ENCODE measurements around the gene NCLN. TPM values are rescaled to one million over a fixed set of nuclear protein-coding genes. Genes with fewer than 3 reads are reported as not detected.
"Not testable (repeated sequence)": the region's sequence is repeated elsewhere in the genome, so short reads cannot be mapped to it uniquely, and the experiment has no call there.

Gene NCLN
- total RNA-seq, 1 experiment from 2014 or later = 105 TPM

- DNase-seq (ENCODE audit: low read depth) = no peak
Measured at GRCh38 chr19:3196933-3197205, 11.1 kb downstream of the NCLN start.

GRCh38 chr19:3198901-3199700 is 13.4 kb downstream of the NCLN start:
- DNase-seq (ENCODE audit: low read depth) = no peak

GRCh38 chr19:3201072-3201700 is 15.5 kb downstream of the NCLN start:
- DNase-seq (ENCODE audit: low read depth) = no peak

DNA sequence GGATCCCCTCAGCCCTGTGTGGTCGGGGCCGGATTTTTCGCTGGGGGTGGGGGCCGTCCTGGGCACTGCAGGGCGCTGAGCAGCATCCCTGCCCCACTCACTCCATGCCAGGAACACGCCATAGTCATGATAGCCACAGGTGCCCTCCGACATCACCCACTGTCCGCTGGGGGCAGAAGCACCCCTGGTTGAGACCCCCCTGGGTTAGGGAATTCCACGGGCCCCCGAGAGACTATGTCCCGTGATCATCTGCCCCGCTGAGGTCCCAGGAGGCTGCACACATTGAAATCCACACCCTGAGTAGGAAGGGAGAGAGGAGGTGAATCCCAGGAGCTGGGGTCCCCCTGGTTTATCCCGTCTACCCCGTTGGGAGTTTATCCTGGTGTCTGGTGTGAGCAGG is 16.2 kb downstream of the NCLN start:
- no peak for DNase-seq (ENCODE audit: low read depth)

- DNase-seq (ENCODE audit: low read depth) = no peak
Measured at GRCh38 chr19:3202346-3202745, 16.6 kb downstream of the NCLN start.

DNA sequence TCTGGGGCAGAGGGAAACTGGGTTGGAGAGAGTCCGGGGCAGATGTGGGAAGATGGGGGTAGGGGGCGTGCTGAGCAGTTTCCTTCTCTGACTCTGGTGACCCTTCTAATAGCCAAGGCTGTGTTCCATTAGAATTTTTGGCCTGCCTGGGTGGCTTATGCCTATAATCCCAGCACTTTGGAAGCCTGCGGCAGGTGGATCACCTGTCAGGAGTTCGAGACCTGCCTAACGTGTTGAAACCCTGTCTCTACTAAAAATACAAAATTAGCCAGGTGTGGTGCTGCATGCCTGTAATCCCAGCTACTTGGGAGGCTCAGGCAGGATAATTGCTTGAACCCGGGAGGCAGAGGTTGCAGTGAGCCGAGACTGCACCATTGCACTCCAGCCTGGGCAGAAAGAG is 17.2 kb downstream of the NCLN start:
- not testable (repeated sequence) for DNase-seq (ENCODE audit: low read depth)

DNA sequence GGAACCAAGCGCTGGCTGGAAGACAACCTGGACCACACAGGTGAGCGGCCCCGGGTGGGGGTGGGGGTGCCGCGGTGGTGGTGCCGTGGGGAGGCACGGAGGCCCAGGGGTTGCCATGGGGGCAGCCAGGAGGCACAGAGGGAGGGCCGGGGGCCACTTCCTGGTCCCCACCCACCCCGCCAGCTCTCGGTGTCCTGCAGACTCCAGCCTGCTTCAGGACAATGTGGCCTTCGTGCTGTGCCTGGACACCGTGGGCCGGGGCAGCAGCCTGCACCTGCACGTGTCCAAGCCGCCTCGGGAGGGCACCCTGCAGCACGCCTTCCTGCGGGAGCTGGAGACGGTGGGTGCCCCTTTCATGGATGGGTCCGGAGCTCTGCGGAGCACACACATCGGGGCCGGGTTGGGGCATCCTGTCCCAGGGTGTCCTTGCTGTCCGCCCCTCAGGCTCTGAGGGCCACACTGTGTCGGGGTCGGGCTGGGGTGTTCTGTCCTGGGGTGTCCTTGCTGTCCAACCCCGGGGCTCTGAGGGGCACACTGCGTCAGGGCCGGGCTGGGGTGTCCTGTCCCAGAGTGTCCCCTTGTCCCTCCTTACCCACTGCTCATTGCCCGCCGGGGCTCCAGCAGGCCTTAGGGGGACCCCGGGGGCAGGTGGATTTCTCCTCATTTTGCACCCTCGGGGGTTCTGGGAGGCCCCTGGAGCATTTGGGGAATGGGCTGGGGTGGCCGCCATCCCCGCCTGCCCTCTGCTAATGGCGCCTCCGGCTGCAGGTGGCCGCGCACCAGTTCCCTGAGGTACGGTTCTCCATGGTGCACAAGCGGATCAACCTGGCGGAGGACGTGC is 18.3 kb downstream of the NCLN start:
- DNase-seq (ENCODE audit: low read depth) = no peak

DNA sequence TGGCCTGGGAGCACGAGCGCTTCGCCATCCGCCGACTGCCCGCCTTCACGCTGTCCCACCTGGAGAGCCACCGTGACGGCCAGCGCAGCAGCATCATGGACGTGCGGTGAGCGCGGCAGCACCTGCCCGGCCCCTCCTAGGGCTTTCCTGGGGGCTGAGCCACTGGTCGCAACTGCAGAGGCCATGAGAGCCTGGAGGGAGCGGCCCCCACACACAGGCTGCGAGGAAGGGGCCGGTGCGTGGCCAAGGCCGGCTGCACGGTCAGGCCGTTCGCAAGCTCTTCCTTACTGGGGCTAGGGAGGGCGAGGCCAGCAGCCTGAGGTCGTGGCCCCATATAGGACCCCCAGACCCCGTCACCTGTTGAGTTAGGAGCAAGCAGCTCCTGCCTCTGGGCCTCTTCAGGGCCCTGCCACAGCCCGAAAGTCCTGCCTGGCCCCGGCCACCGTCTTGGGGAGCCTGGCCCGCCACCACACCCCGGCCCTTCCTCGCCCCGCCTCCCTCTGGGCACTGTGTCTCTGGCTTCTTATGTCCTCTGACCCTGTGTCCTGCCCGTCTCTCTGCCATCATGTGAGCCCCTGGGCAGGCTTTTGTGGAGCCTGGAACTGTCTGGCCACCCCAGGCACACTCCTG is 19.0 kb downstream of the NCLN start:
- no peak for DNase-seq (ENCODE audit: low read depth)

DNA sequence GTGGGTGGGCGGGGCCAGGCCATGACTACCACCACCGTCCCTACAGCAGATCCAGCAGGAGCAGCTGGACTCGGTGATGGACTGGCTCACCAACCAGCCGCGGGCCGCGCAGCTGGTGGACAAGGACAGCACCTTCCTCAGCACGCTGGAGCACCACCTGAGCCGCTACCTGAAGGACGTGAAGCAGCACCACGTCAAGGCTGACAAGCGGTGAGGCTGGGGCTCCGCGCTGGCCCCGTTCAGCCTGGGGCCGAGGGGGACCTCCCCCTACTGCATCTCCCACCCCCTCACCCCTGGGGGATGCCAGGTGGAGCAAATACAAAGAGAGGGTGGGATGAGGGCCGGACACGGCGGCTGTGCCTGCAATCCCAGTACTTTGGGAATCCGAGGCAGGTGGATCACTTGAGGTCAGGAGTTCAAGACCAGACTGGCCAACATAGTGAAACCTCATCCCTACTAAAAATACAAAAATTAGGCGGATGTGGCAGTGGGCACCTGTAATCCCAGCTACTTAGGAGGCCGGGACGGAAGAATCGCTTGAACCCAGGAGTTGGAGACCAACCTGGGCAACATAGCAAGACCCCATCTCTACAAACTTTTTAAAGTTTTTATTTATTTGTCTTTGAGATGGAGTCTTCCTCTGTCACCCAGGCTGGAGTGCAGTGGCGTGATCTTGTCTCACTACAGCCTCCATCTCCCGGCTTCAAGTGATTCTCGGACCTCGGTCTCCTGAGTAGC is 20.7 kb downstream of the NCLN start:
- DNase-seq (ENCODE audit: low read depth) = no peak

DNA sequence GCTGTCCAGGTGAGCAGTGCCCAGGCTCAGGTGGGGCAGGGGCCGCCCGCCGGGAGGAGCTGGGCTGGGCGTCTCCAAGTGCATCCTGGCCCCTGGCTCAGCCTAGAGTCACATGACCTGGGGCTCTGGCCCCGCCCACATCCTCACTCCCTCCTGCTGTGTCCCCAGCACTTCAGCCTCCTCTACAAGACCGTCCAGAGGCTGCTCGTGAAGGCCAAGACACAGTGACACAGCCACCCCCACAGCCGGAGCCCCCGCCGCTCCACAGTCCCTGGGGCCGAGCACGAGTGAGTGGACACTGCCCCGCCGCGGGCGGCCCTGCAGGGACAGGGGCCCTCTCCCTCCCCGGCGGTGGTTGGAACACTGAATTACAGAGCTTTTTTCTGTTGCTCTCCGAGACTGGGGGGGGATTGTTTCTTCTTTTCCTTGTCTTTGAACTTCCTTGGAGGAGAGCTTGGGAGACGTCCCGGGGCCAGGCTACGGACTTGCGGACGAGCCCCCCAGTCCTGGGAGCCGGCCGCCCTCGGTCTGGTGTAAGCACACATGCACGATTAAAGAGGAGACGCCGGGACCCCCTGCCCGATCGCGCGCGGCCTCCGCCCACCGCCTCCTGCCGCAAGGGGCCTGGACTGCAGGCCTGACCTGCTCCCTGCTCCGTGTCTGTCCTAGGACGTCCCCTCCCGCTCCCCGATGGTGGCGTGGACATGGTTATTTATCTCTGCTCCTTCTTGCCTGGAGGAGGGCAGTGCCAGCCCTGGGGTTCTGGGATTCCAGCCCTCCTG is 21.9 kb downstream of the NCLN start:
- DNase-seq (ENCODE audit: low read depth) = no peak

- no peak for DNase-seq (ENCODE audit: low read depth)
Measured at GRCh38 chr19:3208317-3209207, 22.8 kb downstream of the NCLN start.

DNA sequence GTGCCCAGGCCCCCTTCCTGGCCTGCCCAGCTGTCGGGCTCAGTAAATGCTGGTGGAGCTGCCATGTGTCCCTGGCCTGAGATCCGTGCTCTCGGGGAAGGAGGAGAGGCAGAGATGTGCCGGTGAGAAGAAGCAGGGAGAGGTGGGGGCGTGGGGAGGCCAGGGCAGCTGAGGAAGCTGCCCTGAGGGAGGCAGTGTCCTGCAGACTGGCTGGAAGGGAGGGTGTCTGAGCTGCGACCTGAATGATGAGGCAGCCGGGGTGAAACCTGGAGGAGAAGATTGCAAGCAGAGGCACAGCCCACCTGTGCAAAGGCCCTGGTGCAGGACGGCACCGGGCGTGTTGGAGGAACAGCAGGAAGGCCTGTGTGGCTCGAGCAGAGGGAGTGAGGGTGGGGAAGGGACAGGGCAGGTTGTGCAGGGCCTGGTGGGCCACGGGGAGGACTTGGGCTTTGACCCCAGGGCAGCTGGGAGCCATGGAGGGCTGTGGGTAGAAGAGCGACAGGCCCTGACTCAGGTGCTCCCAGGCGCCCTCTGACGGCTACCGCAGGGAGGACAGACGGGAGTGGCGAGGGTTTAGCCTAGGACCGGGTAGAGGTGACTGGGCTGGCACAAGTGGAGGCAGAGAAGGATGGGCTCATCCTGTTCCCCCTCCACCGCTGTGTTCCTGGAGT is 24.8 kb downstream of the NCLN start:
- DNase-seq (ENCODE audit: low read depth) = peak; percentile 21

GRCh38 chr19:3211191-3211590 is 25.5 kb downstream of the NCLN start:
- no peak for DNase-seq (ENCODE audit: low read depth)

DNA sequence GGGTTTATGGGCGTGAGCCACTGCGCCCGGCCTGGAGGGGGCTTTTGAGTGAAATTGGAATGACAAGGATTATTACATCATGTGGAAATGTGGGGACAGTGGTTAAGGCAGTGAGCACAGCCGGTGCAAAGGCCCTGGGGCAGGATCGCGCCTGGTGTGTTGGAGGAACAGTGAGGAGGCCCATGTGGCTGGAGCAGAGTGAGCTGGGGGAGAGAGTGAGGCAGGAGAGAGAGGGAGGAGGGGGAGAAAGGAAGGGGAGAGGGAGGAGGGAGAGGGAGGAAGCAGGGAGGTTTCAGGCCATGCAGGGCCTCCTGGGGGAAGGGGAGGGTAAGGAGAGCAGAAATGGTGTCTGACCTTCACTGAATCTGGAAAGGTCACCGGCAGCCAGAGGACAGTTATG is 27.4 kb downstream of the NCLN start:
- DNase-seq (ENCODE audit: low read depth) = no peak

DNA sequence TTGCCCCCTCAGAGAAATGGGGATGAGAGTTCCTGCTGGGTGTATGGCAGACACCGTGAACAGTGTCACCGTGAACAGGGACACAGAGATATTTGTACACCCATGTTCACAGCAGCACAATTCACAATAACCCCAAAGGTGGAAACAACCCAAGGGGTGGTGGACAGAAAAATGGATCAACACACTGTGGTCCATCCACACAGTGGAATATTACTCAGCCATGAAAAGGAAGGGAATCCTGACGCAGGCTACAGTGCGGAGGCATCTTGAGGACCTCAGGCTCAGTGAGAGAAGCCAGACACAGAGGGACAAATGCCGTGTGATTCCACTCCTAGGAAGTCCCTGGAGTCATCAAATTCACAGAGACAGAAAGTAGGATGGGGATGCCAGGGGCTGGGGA is 31.1 kb downstream of the NCLN start:
- DNase-seq (ENCODE audit: low read depth) = no peak

DNA sequence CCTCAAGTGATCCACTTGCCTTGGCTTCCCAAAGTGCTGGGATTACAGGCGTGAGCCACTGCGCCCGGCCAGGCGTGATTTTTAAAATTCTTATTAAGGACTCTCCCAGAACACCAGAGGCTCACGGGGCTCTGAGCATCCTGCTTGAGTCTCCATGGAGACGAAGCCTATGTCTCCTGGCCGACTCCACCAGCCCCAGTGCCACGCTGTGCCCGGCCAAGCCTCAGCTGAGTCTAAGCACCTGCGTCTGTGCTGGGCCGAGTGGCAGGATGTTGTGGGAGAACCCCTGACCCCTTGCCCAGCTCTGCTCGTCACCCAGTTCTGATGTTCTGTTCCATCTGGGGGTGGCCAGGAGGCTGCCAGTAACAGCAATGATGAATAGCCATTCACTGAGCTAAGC is 34.8 kb downstream of the NCLN start:
- DNase-seq (ENCODE audit: low read depth) = no peak

DNA sequence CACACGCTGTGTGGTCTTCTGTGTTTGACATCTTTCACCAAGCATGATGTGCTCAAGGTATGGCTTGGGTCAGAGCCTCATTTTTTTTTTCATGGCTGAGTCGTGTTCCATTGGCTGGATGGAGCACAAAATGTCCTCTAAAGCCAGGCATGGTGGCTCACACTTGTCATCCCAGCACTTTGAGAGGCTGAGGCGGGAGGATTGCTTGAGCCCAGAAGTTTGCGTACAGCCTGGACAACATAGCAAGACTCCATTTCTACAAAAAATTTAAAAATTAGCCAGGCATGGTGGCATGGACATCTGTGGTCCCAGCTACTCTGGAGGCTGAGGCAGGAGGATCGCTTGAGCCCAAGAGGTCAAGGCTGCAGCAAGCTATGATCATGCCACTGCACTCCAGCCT is 35.8 kb downstream of the NCLN start:
- DNase-seq (ENCODE audit: low read depth) = not testable (repeated sequence)

DNA sequence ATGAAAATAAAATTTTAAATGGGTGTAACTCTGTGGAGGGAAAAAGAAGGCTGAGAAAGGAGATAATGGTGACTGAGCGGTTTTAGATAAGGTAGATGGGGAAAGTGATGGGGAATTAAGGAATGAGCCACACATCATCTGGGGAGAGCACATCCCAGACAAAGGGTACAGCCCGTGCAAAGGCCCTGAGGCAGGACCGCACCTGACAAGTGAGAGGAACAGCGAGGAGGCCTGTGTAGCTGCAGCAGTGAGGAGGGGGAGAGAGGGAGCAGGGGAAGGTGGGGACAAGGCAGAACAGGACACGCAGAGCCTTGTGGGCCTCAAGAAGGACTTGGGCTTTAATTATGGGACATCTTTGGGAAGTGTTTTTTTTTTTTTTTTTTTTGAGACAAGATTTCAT is 37.0 kb downstream of the NCLN start:
- no peak for DNase-seq (ENCODE audit: low read depth)
